COLO668 (cell line): ENCODE results near the gene CYP4F22.
"Not testable (repeated sequence)": the region's sequence is repeated elsewhere in the genome, so short reads cannot be mapped to it uniquely, and the experiment has no call there.

Source experiments
- DNase-seq: peaks from one replicate; lab custom pipeline; 2025; ENCODE audit not compliant: unreplicated experiment; lab: John Stamatoyannopoulos, UW

CYP4F22 gene

GRCh38 chr19:15488489-15489226 lies 19.7 kb upstream of the CYP4F22 start:
- DNase-seq: no peak

- DNase-seq: no peak
Measured at GRCh38 chr19:15495151-15495550, 13.2 kb upstream of the CYP4F22 start.

- DNase-seq: no peak
Measured at GRCh38 chr19:15498156-15498858, 10.0 kb upstream of the CYP4F22 start.

- no peak for DNase-seq
Measured at GRCh38 chr19:15498910-15499309, 9.4 kb upstream of the CYP4F22 start.

- DNase-seq: no peak
Measured at GRCh38 chr19:15501596-15501995, 6.7 kb upstream of the CYP4F22 start.

- DNase-seq: no peak
Measured at GRCh38 chr19:15502264-15502663, 6.1 kb upstream of the CYP4F22 start.

- no peak for DNase-seq
Measured at GRCh38 chr19:15506074-15506571, 2.2 kb upstream of the CYP4F22 start.

GRCh38 chr19:15507068-15508034 lies 974 bp upstream of the CYP4F22 start:
- no peak for DNase-seq

GRCh38 chr19:15511671-15512424 lies 3.5 kb downstream of the CYP4F22 start:
- DNase-seq: no peak

GRCh38 chr19:15515227-15515625 lies 6.9 kb downstream of the CYP4F22 start:
- DNase-seq: not testable (repeated sequence)

GRCh38 chr19:15516363-15516762 lies 8.0 kb downstream of the CYP4F22 start:
- DNase-seq: no peak

GRCh38 chr19:15517778-15518177 lies 9.5 kb downstream of the CYP4F22 start:
- no peak for DNase-seq

GRCh38 chr19:15519433-15519976 lies 11.2 kb downstream of the CYP4F22 start:
- no peak for DNase-seq

- DNase-seq: no peak
Measured at GRCh38 chr19:15524781-15525180, 16.5 kb downstream of the CYP4F22 start.

GRCh38 chr19:15525291-15525690 lies 17.0 kb downstream of the CYP4F22 start:
- DNase-seq: no peak

- DNase-seq: no peak
Measured at GRCh38 chr19:15526408-15526807, 18.1 kb downstream of the CYP4F22 start.

- no peak for DNase-seq
Measured at GRCh38 chr19:15527705-15528104, 19.4 kb downstream of the CYP4F22 start.

GRCh38 chr19:15529774-15530372 lies 21.5 kb downstream of the CYP4F22 start:
- DNase-seq: no peak

- no peak for DNase-seq
Measured at GRCh38 chr19:15532779-15533521, 24.6 kb downstream of the CYP4F22 start.
